ENCODE measurements around the gene FTL. TPM values are rescaled to one million over a fixed set of nuclear protein-coding genes. Genes with fewer than 3 reads are reported as not detected.
"Not testable (repeated sequence)": the region's sequence is repeated elsewhere in the genome, so short reads cannot be mapped to it uniquely, and the experiment has no call there.

Gene FTL
- 713 TPM for total RNA-seq

- FAIRE-seq (peak; percentile 81), DNase-seq (ENCODE audit: low spot score in 2 of 2) (peak; percentile 96 to 98)
Measured at GRCh38 chr19:48965040-48965805, at the start of gene FTL. TSS of gene FTL (plus strand) at chr19:48965309. CDS start at chr19:48965508, 199 bp downstream.

GRCh38 chr19:48915757-48916156 lies 49.4 kb upstream of the FTL start:
- FAIRE-seq (no peak), DNase-seq (ENCODE audit: low spot score in 2 of 2) (no peak)

GRCh38 chr19:48918071-48918470 lies 47.0 kb upstream of the FTL start:
- DNase-seq (ENCODE audit: low spot score in 2 of 2): no peak
- FAIRE-seq: no peak

- FAIRE-seq: no peak
- no peak for DNase-seq (ENCODE audit: low spot score in 2 of 2)
Measured at GRCh38 chr19:48918801-48919247, 46.3 kb upstream of the FTL start.

- not testable (repeated sequence) for FAIRE-seq
Measured at GRCh38 chr19:48919271-48919670, 45.8 kb upstream of the FTL start.

GRCh38 chr19:48920949-48921348 lies 44.2 kb upstream of the FTL start:
- DNase-seq (ENCODE audit: low spot score in 2 of 2) (no peak), FAIRE-seq (no peak)

More at GRCh38 chr19:48919271-48919670, 45.8 kb upstream of the FTL start:
- DNase-seq (ENCODE audit: low spot score in 2 of 2): not testable (repeated sequence)

- FAIRE-seq (no peak), DNase-seq (ENCODE audit: low spot score in 2 of 2) (no peak)
Measured at GRCh38 chr19:48921721-48922500, 43.2 kb upstream of the FTL start.

- no peak for FAIRE-seq
- DNase-seq (ENCODE audit: low spot score in 2 of 2): no peak
Measured at GRCh38 chr19:48922548-48923490, 42.3 kb upstream of the FTL start.

- no peak for FAIRE-seq
- DNase-seq (ENCODE audit: low spot score in 2 of 2): no peak
Measured at GRCh38 chr19:48925240-48925843, 39.8 kb upstream of the FTL start.

GRCh38 chr19:48925890-48926289 lies 39.2 kb upstream of the FTL start:
- not testable (repeated sequence) for FAIRE-seq; DNase-seq (ENCODE audit: low spot score in 2 of 2)

GRCh38 chr19:48926909-48927308 lies 38.2 kb upstream of the FTL start:
- FAIRE-seq: no peak
- peak in 1 of 2 donors; percentile 58 for DNase-seq (ENCODE audit: low spot score in 2 of 2)

GRCh38 chr19:48927692-48928091 lies 37.4 kb upstream of the FTL start:
- not testable (repeated sequence) for DNase-seq (ENCODE audit: low spot score in 2 of 2); FAIRE-seq

GRCh38 chr19:48928164-48929025 lies 36.7 kb upstream of the FTL start:
- FAIRE-seq (no peak), DNase-seq (ENCODE audit: low spot score in 2 of 2) (no peak)

GRCh38 chr19:48933382-48933932 lies 31.7 kb upstream of the FTL start, which contains the start of gene DHDH:
TSS of gene DHDH (plus strand) at chr19:48933699. CDS start at chr19:48933722, 23 bp downstream.
- DNase-seq (ENCODE audit: low spot score in 2 of 2): peak in 1 of 2 donors; percentile 61
- FAIRE-seq: no peak

- FAIRE-seq (no peak), DNase-seq (ENCODE audit: low spot score in 2 of 2) (no peak)
Measured at GRCh38 chr19:48934837-48935236, 30.3 kb upstream of the FTL start.

- FAIRE-seq: no peak
- no peak for DNase-seq (ENCODE audit: low spot score in 2 of 2)
Measured at GRCh38 chr19:48935864-48936263, 29.2 kb upstream of the FTL start.

- no peak for DNase-seq (ENCODE audit: low spot score in 2 of 2)
- no peak for FAIRE-seq
Measured at GRCh38 chr19:48938256-48938655, 26.9 kb upstream of the FTL start.

- no peak for DNase-seq (ENCODE audit: low spot score in 2 of 2)
- no peak for FAIRE-seq
Measured at GRCh38 chr19:48940902-48941301, 24.2 kb upstream of the FTL start.

GRCh38 chr19:48943081-48943480 lies 22.0 kb upstream of the FTL start:
- DNase-seq (ENCODE audit: low spot score in 2 of 2) (no peak), FAIRE-seq (no peak)

All from frontal cortex (tissue), 4 donors.